ENCODE data around the gene CDKN2B-AS1. TPM values are rescaled to one million over a fixed set of nuclear protein-coding genes. Genes with fewer than 3 reads are reported as not detected.

Gene CDKN2B-AS1
- polyA plus RNA-seq, 1 donor (not counting 4 experiments of a cell fraction or from before 2014, with no cell fraction given), result 1.1 TPM

DNA sequence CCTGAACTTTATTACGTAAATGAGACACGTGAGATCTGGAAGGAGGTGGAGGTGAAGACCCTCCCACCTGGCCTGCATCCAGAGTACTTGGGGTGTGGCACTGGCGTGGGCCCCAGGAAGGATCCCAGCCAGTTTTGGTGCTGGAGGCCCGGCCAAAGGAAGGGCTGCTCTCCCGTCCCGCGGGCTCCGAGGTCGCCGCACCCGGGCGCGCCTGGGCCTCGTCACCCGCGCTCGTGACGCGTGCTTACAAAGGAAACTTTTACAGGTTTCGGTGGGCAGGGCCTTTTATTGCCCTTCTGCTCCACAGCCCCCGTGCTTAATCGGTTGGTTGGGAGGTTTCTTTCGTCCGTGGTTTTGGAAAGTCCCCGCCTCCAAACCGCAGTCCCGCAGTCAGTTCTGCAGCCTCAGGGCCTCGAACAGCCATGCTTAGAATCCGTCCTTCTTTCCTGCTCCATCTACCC lies 29.6 kb upstream of the CDKN2B-AS1 start:
- DNase-seq (ENCODE audit: low read depth, low spot score) (no peak), FAIRE-seq (no peak)
- TF ChIP-seq, protein P1, sequence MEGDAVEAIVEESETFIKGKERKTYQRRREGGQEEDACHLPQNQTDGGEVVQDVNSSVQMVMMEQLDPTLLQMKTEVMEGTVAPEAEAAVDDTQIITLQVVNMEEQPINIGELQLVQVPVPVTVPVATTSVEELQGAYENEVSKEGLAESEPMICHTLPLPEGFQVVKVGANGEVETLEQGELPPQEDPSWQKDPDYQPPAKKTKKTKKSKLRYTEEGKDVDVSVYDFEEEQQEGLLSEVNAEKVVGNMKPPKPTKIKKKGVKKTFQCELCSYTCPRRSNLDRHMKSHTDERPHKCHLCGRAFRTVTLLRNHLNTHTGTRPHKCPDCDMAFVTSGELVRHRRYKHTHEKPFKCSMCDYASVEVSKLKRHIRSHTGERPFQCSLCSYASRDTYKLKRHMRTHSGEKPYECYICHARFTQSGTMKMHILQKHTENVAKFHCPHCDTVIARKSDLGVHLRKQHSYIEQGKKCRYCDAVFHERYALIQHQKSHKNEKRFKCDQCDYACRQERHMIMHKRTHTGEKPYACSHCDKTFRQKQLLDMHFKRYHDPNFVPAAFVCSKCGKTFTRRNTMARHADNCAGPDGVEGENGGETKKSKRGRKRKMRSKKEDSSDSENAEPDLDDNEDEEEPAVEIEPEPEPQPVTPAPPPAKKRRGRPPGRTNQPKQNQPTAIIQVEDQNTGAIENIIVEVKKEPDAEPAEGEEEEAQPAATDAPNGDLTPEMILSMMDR (optimal IDR thresholded peaks at IDR 0.05 in 1 of 3, IDR thresholded peaks at IDR 0.05 in 1 of 3, conservative IDR thresholded peaks at IDR 0.05 in 1 of 3; ENCODE audit: extremely low read depth in 1 of 3, insufficient read depth in 2 of 3, low read length in 3 of 3), result no peak
- no peak for TF ChIP-seq EZH2 (IDR thresholded peaks at IDR 0.05; ENCODE audit: low read length)
- H3K9ac ChIP-seq (ENCODE audit: control insufficient read depth, extremely low read depth, insufficient read depth, low read length), result peak overlapping the region; percentile 66
- no peak overlapping the region for H3K27ac ChIP-seq (ENCODE audit: control insufficient read depth, insufficient read depth, low read length)
- peak overlapping the region; percentile 57 for H2AFZ ChIP-seq (ENCODE audit: control insufficient read depth, low read length)
- H3K79me2 ChIP-seq (ENCODE audit: control insufficient read depth, insufficient read depth, low read length), result no peaks in the 10 kb centered on the region
- no peaks in the 10 kb centered on the region for H3K9me1 ChIP-seq (ENCODE audit: control insufficient read depth, extremely low read depth, insufficient read depth, low read length)
- peaks cover 30% of the 10 kb centered on the region for H3K27me3 ChIP-seq (ENCODE audit: control insufficient read depth, extremely low read depth, insufficient read depth, low read length)
- H3K9me3 ChIP-seq (ENCODE audit: control insufficient read depth, low read depth, low read length), result peaks cover 14% of the 10 kb centered on the region
- peaks cover 14% of the 10 kb centered on the region for H3K4me1 ChIP-seq (ENCODE audit: control insufficient read depth, extremely low read depth, insufficient read depth, low read length)
- peak overlapping the region in 2 of 3 experiments; percentile 8 to 40 for H3K4me3 ChIP-seq (ENCODE audit: control insufficient read depth in 2 of 3, extremely low read depth in 1 of 3, insufficient read depth in 2 of 3, low read depth in 1 of 3, low read length in 3 of 3)
- no peaks in the 10 kb centered on the region for H4K20me1 ChIP-seq (ENCODE audit: control insufficient read depth, extremely low read depth, insufficient read depth, low read length)
- H3K4me2 ChIP-seq (ENCODE audit: control insufficient read depth, extremely low read depth, insufficient read depth, low read depth, low read length), result peak overlapping the region; percentile 84
- H3K36me3 ChIP-seq (ENCODE audit: control insufficient read depth in 2 of 2, extremely low read depth in 1 of 2, insufficient read depth in 2 of 2, low read length in 2 of 2), result peaks cover 0 to 7% of the 10 kb centered on the region in 2 experiments
- dilution Hi-C loops (cut with MboI; ENCODE audit: extremely low pct_ligation_motif_present, low sequenced_read_pairs), result no loop called here

GRCh38 chr9:21965401-21965951 lies 29.1 kb upstream of the CDKN2B-AS1 start:
- Histone ChIP-seq H3K9me1 (ENCODE audit: control insufficient read depth, extremely low read depth, insufficient read depth, low read length) (no peaks in the 10 kb centered on the region), H3K4me1 (ENCODE audit: control insufficient read depth, extremely low read depth, insufficient read depth, low read length) (peaks cover 14% of the 10 kb centered on the region), H3K9ac (ENCODE audit: control insufficient read depth, extremely low read depth, insufficient read depth, low read length) (peak overlapping the region; percentile 66), H3K36me3 (ENCODE audit: control insufficient read depth in 2 of 2, extremely low read depth in 1 of 2, insufficient read depth in 2 of 2, low read length in 2 of 2) (peaks cover 3 to 10% of the 10 kb centered on the region in 2 experiments), H3K9me3 (ENCODE audit: control insufficient read depth, low read depth, low read length) (peaks cover 19% of the 10 kb centered on the region), H3K4me2 (ENCODE audit: control insufficient read depth, extremely low read depth, insufficient read depth, low read depth, low read length) (peak overlapping the region; percentile 84), H4K20me1 (ENCODE audit: control insufficient read depth, extremely low read depth, insufficient read depth, low read length) (no peaks in the 10 kb centered on the region), H3K27me3 (ENCODE audit: control insufficient read depth, extremely low read depth, insufficient read depth, low read length) (peaks cover 35% of the 10 kb centered on the region), H2AFZ (ENCODE audit: control insufficient read depth, low read length) (peak overlapping the region; percentile 57), H3K27ac (ENCODE audit: control insufficient read depth, insufficient read depth, low read length) (no peak overlapping the region), H3K79me2 (ENCODE audit: control insufficient read depth, insufficient read depth, low read length) (no peaks in the 10 kb centered on the region), H3K4me3 (ENCODE audit: control insufficient read depth in 2 of 3, extremely low read depth in 1 of 3, insufficient read depth in 2 of 3, low read depth in 1 of 3, low read length in 3 of 3) (peak overlapping the region in 2 of 3 experiments; percentile 8 to 40)
- no peak for TF ChIP-seq EZH2 (IDR thresholded peaks at IDR 0.05; ENCODE audit: low read length)
- TF ChIP-seq, protein P1 (optimal IDR thresholded peaks at IDR 0.05 in 1 of 3, IDR thresholded peaks at IDR 0.05 in 1 of 3, conservative IDR thresholded peaks at IDR 0.05 in 1 of 3; ENCODE audit: extremely low read depth in 1 of 3, insufficient read depth in 2 of 3, low read length in 3 of 3), result peak; percentile 65 to 82 (median 82)
- dilution Hi-C loops (cut with MboI; ENCODE audit: extremely low pct_ligation_motif_present, low sequenced_read_pairs), result no loop called here
- DNase-seq (ENCODE audit: low read depth, low spot score), result no peak
- FAIRE-seq, result peak; percentile 17

All from keratinocyte (primary cell).